OCI-LY1 (cell line): ENCODE measurements around the gene LRP5.

ENCODE experiments used
- H2AFZ ChIP-seq: fragments of 200-600 bp; sonication (generic), shearing (Covaris generic); 2 replicates; pipeline ENCODE4 v1.6.0; 2014; ENCODE audit warnings: antibody characterized with exemption, mild to moderate bottlenecking, low read length
- H3F3A ChIP-seq: fragments of 200-600 bp; sonication (generic), shearing (Covaris generic); 2 replicates; pipeline ENCODE4 v1.6.0; 2014; ENCODE audit warnings: mild to moderate bottlenecking, antibody characterized with exemption, low read length, moderate library complexity; ENCODE audit not compliant: insufficient read depth
- H3K27ac ChIP-seq: fragments of 200-600 bp; sonication (generic); 2 replicates; pipeline ENCODE4 v1.5.1; 2014; ENCODE audit warnings: low read length, mixed run types, mild to moderate bottlenecking, low read depth; ENCODE audit not compliant: poor library complexity, severe bottlenecking
- H3K27me3 ChIP-seq: fragments of 200-600 bp; sonication (generic); 2 replicates; pipeline ENCODE4 v1.6.0; 2014; ENCODE audit warnings: antibody characterized with exemption, mild to moderate bottlenecking, low read length, moderate library complexity; ENCODE audit not compliant: insufficient read depth
- H3K36me3 ChIP-seq: fragments of 200-600 bp; sonication (generic); 2 replicates; pipeline ENCODE4 v1.6.1; 2014; ENCODE audit warnings: mild to moderate bottlenecking, antibody characterized with exemption, low read length, moderate library complexity, mixed read lengths; ENCODE audit not compliant: insufficient read depth
- H3K4me1 ChIP-seq: fragments of 200-600 bp; sonication (generic); 2 replicates; pipeline ENCODE4 v1.5.1; 2014; ENCODE audit warnings: mild to moderate bottlenecking, low read length, moderate library complexity; ENCODE audit not compliant: insufficient read depth, severe bottlenecking
- H3K4me2 ChIP-seq: fragments of 200-600 bp; sonication (generic), shearing (Covaris generic); 2 replicates; pipeline ENCODE4 v1.6.1; 2014; ENCODE audit warnings: low read length
- H3K4me3 ChIP-seq: fragments of 200-600 bp; sonication (generic); 2 replicates; pipeline ENCODE4 v1.5.1; 2014; ENCODE audit warnings: low read length, low read depth, mild to moderate bottlenecking, mixed read lengths; ENCODE audit not compliant: poor library complexity, severe bottlenecking
- H3K79me2 ChIP-seq: fragments of 200-600 bp; shearing (Covaris generic); 2 replicates; pipeline ENCODE4 v1.6.1; 2016; ENCODE audit warnings: mixed run types, low read length, mixed read lengths; ENCODE audit not compliant: insufficient read depth
- H3K9ac ChIP-seq: fragments of 200-600 bp; sonication (generic), shearing (Covaris generic); 2 replicates; pipeline ENCODE4 v1.6.1; 2014; ENCODE audit warnings: mild to moderate bottlenecking, low read length, mixed read lengths
- H3K9me2 ChIP-seq: fragments of 200-600 bp; sonication (generic), shearing (Covaris generic); 2 replicates; pipeline ENCODE4 v1.6.1; 2014; ENCODE audit warnings: low read depth, mild to moderate bottlenecking, low read length, mixed read lengths
- H3K9me3 ChIP-seq: fragments of 200-600 bp; shearing (Covaris generic); 2 replicates; pipeline ENCODE4 v1.6.1; 2014; ENCODE audit warnings: low read length, mixed read lengths
- H4K20me1 ChIP-seq: fragments of 200-600 bp; sonication (generic), shearing (Covaris generic); 2 replicates; pipeline ENCODE4 v1.6.0; 2016; ENCODE audit warnings: mild to moderate bottlenecking, low read length; ENCODE audit not compliant: insufficient read depth
- EZH2 ChIP-seq: fragments of 200-600 bp; sonication (generic), shearing (Covaris generic); IDR thresholded peaks from 2 replicates; pipeline ENCODE4 v1.8.0; 2017; ENCODE audit warnings: borderline replicate concordance, mixed run types, mild to moderate bottlenecking, antibody characterized with exemption, low read length, moderate library complexity, mixed read lengths
- TF ChIP-seq, protein P1 (sequence below): fragments of 200-600 bp; sonication (generic), shearing (Covaris generic); IDR thresholded peaks from 2 replicates; pipeline ENCODE4 v1.5.1; 2017; ENCODE audit warnings: mild to moderate bottlenecking, antibody characterized with exemption, low read length, moderate library complexity, mixed read lengths

LRP5 gene

DNA sequence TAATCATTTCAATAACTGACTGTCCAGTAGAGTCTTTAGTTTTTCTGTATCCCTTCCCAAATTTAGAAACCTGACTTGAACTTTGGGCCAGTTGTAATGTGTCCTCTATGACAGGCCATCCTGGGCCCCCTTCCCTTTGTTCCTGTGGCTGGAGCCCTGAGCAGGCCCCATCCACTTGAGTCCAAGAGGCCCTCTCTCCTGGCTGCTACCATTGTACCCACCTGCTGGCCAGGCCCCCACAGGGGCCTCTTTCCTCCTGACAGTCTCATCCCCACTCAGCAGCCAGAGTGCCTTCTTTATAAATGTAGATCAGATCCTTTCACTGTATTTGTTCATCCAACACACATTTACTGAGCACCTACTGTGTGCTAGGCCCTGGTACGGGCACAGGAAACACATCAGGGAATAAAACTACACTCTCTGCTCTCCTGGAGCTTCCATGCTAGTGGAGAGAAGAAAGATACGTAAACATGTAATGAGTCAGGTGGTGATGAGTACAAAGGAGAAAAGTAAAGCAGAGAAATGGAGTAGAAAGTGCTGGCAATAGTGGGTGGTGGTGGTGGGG, 2.7 kb upstream of the LRP5 start:
- H3K4me3 ChIP-seq = no peak overlapping the region
- H3K9me3 ChIP-seq = no peaks in the 10 kb centered on the region
- H3K9me2 ChIP-seq = no peaks in the 10 kb centered on the region
- peaks cover 7% of the 10 kb centered on the region; the same call in 1 of the 2 replicates for H3K27me3 ChIP-seq
- TF ChIP-seq, protein P1, sequence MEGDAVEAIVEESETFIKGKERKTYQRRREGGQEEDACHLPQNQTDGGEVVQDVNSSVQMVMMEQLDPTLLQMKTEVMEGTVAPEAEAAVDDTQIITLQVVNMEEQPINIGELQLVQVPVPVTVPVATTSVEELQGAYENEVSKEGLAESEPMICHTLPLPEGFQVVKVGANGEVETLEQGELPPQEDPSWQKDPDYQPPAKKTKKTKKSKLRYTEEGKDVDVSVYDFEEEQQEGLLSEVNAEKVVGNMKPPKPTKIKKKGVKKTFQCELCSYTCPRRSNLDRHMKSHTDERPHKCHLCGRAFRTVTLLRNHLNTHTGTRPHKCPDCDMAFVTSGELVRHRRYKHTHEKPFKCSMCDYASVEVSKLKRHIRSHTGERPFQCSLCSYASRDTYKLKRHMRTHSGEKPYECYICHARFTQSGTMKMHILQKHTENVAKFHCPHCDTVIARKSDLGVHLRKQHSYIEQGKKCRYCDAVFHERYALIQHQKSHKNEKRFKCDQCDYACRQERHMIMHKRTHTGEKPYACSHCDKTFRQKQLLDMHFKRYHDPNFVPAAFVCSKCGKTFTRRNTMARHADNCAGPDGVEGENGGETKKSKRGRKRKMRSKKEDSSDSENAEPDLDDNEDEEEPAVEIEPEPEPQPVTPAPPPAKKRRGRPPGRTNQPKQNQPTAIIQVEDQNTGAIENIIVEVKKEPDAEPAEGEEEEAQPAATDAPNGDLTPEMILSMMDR = no peak
- no peaks in the 10 kb centered on the region for H3K79me2 ChIP-seq
- H3F3A ChIP-seq = no peaks in the 10 kb centered on the region
- no peaks in the 10 kb centered on the region for H4K20me1 ChIP-seq
- H3K27ac ChIP-seq = no peak overlapping the region
- H3K36me3 ChIP-seq = no peaks in the 10 kb centered on the region
- no peaks in the 10 kb centered on the region for H3K4me1 ChIP-seq
- no peak overlapping the region for H3K4me2 ChIP-seq
- H2AFZ ChIP-seq = no peak overlapping the region
- no peak overlapping the region for H3K9ac ChIP-seq

DNA sequence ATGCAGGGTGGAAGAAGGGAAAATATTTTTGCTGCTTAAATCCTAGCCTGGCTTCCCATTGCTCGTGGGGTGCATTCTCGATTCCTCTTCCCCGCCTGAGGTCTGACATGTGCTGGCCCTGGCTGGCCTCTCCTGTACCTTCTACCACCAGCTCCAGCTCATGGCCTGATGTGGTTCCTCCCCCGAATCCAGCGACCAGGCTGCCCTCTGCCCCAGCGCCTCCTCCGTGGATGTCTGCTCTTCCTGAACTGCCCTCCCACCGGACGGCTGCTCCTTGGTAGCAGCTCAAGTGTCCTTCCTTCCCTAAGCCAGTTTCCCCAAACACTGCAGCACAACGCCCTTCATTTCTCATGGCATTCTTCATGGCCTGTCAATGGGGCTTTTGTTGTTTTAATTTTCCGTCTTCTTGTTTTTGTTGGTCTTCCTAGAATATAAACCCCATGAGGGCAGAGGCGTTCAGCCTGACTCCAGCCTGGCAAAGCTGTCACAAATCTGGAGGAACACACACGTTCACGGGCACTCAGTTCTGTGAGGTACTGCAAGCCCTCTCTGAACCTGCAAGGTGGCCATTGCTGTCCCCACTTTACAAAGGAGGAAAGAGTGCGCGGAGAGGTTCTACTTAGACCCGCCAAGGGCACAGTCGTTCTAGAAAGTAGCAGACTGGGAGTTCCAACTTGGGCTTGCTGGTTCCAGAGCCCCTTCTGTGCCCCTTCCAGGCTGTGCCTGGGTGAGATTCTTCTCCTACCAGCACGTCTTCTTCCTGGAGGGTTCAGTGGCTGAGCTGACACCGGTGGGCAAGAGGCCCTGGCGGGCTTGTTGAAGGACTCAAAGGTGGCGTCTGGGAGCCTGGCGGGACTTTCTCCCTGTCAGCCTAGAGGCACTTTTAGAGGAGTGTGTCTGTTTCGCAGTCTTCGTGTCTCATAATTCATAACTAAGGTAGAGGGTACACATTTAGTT, 953 bp upstream of the LRP5 start:
- H4K20me1 ChIP-seq = no peaks in the 10 kb centered on the region
- TF ChIP-seq, protein P1 = no peak
- TF ChIP-seq EZH2 = no peak
- H3K27ac ChIP-seq = no peak overlapping the region
- no peak overlapping the region for H3K4me3 ChIP-seq
- H3F3A ChIP-seq = no peaks in the 10 kb centered on the region
- no peak overlapping the region; the same call in 1 of the 2 replicates for H3K4me2 ChIP-seq
- H2AFZ ChIP-seq = no peak overlapping the region
- H3K79me2 ChIP-seq = no peaks in the 10 kb centered on the region
- no peaks in the 10 kb centered on the region for H3K9me2 ChIP-seq
- peaks cover 12% of the 10 kb centered on the region; the same call in 1 of the 2 replicates for H3K27me3 ChIP-seq
- H3K9ac ChIP-seq = no peak overlapping the region
- H3K9me3 ChIP-seq = no peaks in the 10 kb centered on the region
- no peaks in the 10 kb centered on the region for H3K36me3 ChIP-seq
- no peaks in the 10 kb centered on the region for H3K4me1 ChIP-seq

DNA sequence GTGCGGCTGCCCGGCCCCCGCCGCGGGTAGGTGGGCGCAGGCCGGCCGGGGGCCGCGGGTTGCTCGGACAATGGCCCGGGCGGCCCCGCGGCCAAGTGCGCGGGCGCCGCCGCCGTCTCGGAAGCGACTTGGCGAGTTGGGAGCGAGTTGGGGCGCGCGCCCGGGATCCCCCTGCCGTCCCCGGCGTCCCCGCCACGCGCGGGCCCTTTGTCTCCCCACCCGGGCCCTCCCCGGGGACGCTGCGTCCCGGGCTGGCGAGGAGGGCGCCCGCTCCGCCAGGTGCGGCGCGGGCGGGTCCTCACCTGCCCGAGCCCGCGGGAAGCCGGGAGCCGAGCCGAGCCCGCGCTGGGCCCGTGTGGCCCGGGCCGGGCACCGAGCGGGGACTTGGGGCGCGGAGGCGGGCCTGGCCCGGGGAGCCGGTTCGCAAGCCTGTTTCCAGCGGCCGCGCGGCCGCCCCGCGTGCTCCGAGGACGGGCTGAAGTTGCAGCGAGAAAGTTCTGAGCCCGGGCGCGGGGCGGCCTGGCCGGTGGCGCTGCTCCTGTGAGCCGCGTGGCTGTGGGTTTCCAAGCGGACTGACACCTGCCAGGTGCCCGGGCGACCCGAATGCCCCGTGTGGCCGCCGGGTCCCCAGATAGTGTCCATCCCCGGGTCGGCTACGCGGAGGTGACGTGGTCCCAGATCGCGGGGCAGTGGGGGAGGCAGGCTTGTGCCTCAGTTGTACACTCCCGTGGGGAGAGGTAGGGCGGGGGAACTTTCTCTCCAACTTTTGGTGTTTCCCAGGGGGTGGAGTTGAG, 586 bp downstream of the LRP5 start:
- Histone ChIP-seq H3K79me2 (no peaks in the 10 kb centered on the region), H3K27ac (no peak overlapping the region), H3K9me3 (no peaks in the 10 kb centered on the region), H3K36me3 (no peaks in the 10 kb centered on the region), H3K4me2 (0 out of 2 replicates have a peak overlapping the region, but pooled peaks have one; percentile 7), H4K20me1 (no peaks in the 10 kb centered on the region), H2AFZ (no peak overlapping the region), H3K27me3 (peaks cover 12% of the 10 kb centered on the region; the same call in 1 of the 2 replicates), H3K4me1 (no peaks in the 10 kb centered on the region), H3F3A (no peaks in the 10 kb centered on the region), H3K9me2 (no peaks in the 10 kb centered on the region), H3K9ac (no peak overlapping the region), H3K4me3 (no peak overlapping the region)
- TF ChIP-seq, protein P1 = no peak
- no peak for TF ChIP-seq EZH2
